SKM-1 treated with dmso at 0.1 percent for 144 hours (cell line): ENCODE results near the gene ACTMAP.
"Not testable (repeated sequence)": the region's sequence is repeated elsewhere in the genome, so short reads cannot be mapped to it uniquely, and the experiment has no call there.

Experiments
- DNase-seq: peaks from one replicate; lab custom pipeline; 2025; ENCODE audit not compliant: unreplicated experiment; lab: John Stamatoyannopoulos, UW

ACTMAP gene

GRCh38 chr19:40744554-40745401 lies 5.5 kb downstream of the ACTMAP start:
- no peak for DNase-seq

GRCh38 chr19:40743926-40744325 lies 6.4 kb downstream of the ACTMAP start:
- no peak for DNase-seq

GRCh38 chr19:40742886-40743285 lies 7.4 kb downstream of the ACTMAP start:
- no peak for DNase-seq

- no peak for DNase-seq
Measured at GRCh38 chr19:40742477-40742876, 7.8 kb downstream of the ACTMAP start.

- DNase-seq: no peak
Measured at GRCh38 chr19:40741527-40742390, 8.5 kb downstream of the ACTMAP start.

- DNase-seq: no peak
Measured at GRCh38 chr19:40740747-40741146, 9.5 kb downstream of the ACTMAP start.

GRCh38 chr19:40739871-40740703 lies 10.2 kb downstream of the ACTMAP start:
- DNase-seq: no peak

GRCh38 chr19:40739030-40739839 lies 11.0 kb downstream of the ACTMAP start:
- DNase-seq: no peak

- DNase-seq: no peak
Measured at GRCh38 chr19:40737102-40737644, 13.1 kb downstream of the ACTMAP start.

- DNase-seq: no peak
Measured at GRCh38 chr19:40736661-40737060, 13.6 kb downstream of the ACTMAP start.

GRCh38 chr19:40735013-40735771 lies 15.1 kb downstream of the ACTMAP start:
- DNase-seq: no peak

GRCh38 chr19:40733149-40733548 lies 17.1 kb downstream of the ACTMAP start:
- DNase-seq: no peak

- not testable (repeated sequence) for DNase-seq
Measured at GRCh38 chr19:40732304-40732703, 18.0 kb downstream of the ACTMAP start.

- not testable (repeated sequence) for DNase-seq
Measured at GRCh38 chr19:40730065-40730464, 20.2 kb downstream of the ACTMAP start.

- DNase-seq: no peak
Measured at GRCh38 chr19:40726279-40726678, 24.0 kb downstream of the ACTMAP start.

- no peak for DNase-seq
Measured at GRCh38 chr19:40724855-40725254, 25.4 kb downstream of the ACTMAP start.

- no peak for DNase-seq
Measured at GRCh38 chr19:40724315-40724714, 26.0 kb downstream of the ACTMAP start.

- no peak for DNase-seq
Measured at GRCh38 chr19:40723661-40724254, 26.5 kb downstream of the ACTMAP start.
